Glutamatergic neuron (in vitro differentiated cells): ENCODE data around the gene KSR1. TPM values are rescaled to one million over a fixed set of nuclear protein-coding genes. Genes with fewer than 3 reads are reported as not detected.

ENCODE experiments used
- DNase-seq: peaks from one replicate; pipeline ENCODE4 v3.0.0; 2022
- H3K27ac Mint-ChIP-seq: one replicate; pipeline ENCODE4 v1.8.0; 2020; ENCODE audit warnings: mild to moderate bottlenecking, mixed read lengths, inconsistent platforms; ENCODE audit not compliant: unreplicated experiment
- H3K27me3 Mint-ChIP-seq: one replicate; pipeline ENCODE4 v1.8.0; 2020; ENCODE audit warnings: mild to moderate bottlenecking, moderate library complexity, mixed read lengths, inconsistent platforms; ENCODE audit not compliant: unreplicated experiment
- H3K36me3 Mint-ChIP-seq: one replicate; pipeline ENCODE4 v1.8.0; 2020; ENCODE audit warnings: mild to moderate bottlenecking, mixed read lengths, inconsistent platforms; ENCODE audit not compliant: unreplicated experiment
- H3K4me1 Mint-ChIP-seq: one replicate; pipeline ENCODE4 v1.8.0; 2020; ENCODE audit warnings: mild to moderate bottlenecking, low read depth, mixed read lengths, inconsistent platforms; ENCODE audit not compliant: unreplicated experiment
- H3K4me3 Mint-ChIP-seq: one replicate; pipeline ENCODE4 v1.8.0; 2020; ENCODE audit warnings: mild to moderate bottlenecking, mixed read lengths, inconsistent platforms; ENCODE audit not compliant: unreplicated experiment
- H3K9me3 Mint-ChIP-seq: one replicate; pipeline ENCODE4 v1.8.0; 2020; ENCODE audit warnings: mild to moderate bottlenecking, moderate library complexity, mixed read lengths, inconsistent platforms; ENCODE audit not compliant: unreplicated experiment
- CTCF ChIP-seq: fragments of 200-600 bp; sonication (generic); IDR thresholded peaks from one replicate; pipeline ENCODE4 v1.5.0; 2021; ENCODE audit not compliant: partially characterized antibody, unreplicated experiment
- total RNA-seq: library from RNA; stranded (reverse); fragmentation: NEBNext Ultra II Directional; extraction: Animal tissue kit (Norgen Biotek cat#: 25700); gene quantifications from one replicate; pipeline ENCODE4 v1.2.1, GENCODE V29; 2021; ENCODE audit not compliant: unreplicated experiment

Gene KSR1
- total RNA-seq, 1 donor from 2014 or later: 203 TPM

DNA sequence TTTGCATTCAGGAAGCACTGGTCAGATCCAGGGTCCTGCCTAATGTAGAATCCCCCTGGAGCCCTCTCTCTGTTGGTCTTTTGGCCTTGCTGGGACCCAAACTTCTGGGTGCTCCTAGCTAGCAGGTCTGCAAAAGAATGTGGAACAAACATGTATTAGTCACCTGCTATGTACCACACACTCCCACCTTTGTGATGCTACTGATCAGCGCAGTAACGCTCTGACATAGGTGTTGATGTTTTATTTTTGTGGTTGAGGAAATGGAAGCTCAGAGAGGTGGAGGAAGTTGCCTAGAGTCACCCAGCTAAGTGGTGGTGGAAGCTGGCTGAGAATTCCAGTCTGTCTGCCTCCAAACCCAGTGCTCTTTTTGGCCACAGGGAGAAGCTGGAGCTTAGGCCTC is 139.0 kb downstream of the KSR1 start:
- H3K27me3 Mint-ChIP-seq: peaks cover 17% of the 10 kb centered on the region
- no peak for DNase-seq
- TF ChIP-seq CTCF: no peak
- peaks cover 16% of the 10 kb centered on the region for H3K9me3 Mint-ChIP-seq
- no peak overlapping the region for H3K4me3 Mint-ChIP-seq
- no peak overlapping the region for H3K27ac Mint-ChIP-seq
- H3K4me1 Mint-ChIP-seq: peaks cover 14% of the 10 kb centered on the region
- no peaks in the 10 kb centered on the region for H3K36me3 Mint-ChIP-seq

DNA sequence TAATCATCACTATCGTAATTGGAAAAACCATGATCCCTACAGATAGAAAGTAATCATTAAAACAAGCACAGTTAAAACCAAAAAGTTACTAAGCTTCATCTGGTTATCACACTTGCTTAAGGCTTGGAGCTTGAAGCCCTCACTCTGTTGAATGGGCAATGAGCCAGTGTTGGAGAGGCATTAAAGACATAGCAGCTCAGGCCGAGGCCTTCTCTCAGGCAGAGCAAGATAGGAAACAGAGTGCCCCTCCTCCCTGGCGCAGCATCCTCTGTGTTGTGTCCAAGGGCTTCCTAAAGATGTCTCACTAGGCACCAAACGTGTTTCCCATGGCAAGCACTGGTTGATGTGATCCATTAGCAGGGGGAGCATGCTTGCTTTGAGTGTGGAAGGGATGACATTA is 139.8 kb downstream of the KSR1 start:
- no peak for TF ChIP-seq CTCF
- H3K9me3 Mint-ChIP-seq: peaks cover 18% of the 10 kb centered on the region
- peaks cover 20% of the 10 kb centered on the region for H3K4me1 Mint-ChIP-seq
- H3K27me3 Mint-ChIP-seq: peaks cover 18% of the 10 kb centered on the region
- no peak for DNase-seq
- no peak overlapping the region for H3K4me3 Mint-ChIP-seq
- no peak overlapping the region for H3K27ac Mint-ChIP-seq
- H3K36me3 Mint-ChIP-seq: no peaks in the 10 kb centered on the region

- no peak for TF ChIP-seq CTCF
- H3K36me3 Mint-ChIP-seq: no peaks in the 10 kb centered on the region
- DNase-seq: no peak
- peak overlapping the region; percentile 11 for H3K27ac Mint-ChIP-seq
- peaks cover 18% of the 10 kb centered on the region for H3K9me3 Mint-ChIP-seq
- H3K4me3 Mint-ChIP-seq: peak overlapping the region; percentile 13
- H3K4me1 Mint-ChIP-seq: peaks cover 23% of the 10 kb centered on the region
- H3K27me3 Mint-ChIP-seq: peaks cover 16% of the 10 kb centered on the region
Measured at GRCh38 chr17:27596566-27597187, 140.4 kb downstream of the KSR1 start.

DNA sequence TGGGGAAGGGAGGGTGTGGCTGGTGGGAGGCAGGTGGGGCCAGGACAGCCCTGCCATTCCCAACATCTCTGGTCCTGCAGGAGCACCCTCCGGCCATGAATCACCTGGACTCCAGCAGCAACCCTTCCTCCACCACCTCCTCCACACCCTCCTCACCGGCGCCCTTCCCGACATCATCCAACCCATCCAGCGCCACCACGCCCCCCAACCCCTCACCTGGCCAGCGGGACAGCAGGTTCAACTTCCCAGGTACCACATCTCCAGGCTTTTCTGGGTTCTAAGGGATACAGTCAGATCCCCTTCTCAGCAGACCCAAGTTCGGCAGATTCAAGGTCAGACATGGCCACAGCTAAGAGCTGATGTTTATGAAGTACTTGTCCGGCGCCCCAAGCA is 140.9 kb downstream of the KSR1 start:
- H3K4me1 Mint-ChIP-seq: peaks cover 28% of the 10 kb centered on the region
- H3K9me3 Mint-ChIP-seq: peaks cover 18% of the 10 kb centered on the region
- TF ChIP-seq CTCF: no peak

DNA sequence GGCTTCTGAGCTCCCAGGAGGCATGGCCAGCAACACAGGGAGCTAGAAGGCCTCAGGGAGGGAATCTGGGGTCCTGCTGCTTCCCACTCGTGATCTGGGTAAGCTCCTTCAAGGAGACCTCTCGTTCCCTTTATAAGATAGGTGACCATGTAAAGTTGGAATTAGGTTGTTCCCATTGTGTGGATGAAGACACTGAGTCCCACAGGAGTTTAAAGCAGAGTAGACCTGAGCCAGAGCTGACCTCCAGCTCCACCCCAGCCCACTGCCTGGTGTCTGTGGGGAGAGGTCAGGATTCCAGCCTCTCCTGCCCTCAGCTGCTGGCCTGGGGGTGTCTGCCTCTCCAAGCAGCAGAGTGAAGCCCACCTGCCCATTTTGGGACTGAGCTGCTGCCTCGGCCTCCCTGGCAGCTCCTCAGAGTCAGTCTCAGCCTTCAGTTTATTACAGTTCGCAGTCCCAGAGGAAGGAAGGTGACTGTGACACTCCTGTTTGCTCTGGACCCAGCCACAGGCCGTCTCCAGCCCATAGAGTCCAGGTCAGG is 141.6 kb downstream of the KSR1 start:
- peaks cover 33% of the 10 kb centered on the region for H3K4me1 Mint-ChIP-seq
- H3K27ac Mint-ChIP-seq: no peak overlapping the region
- no peak for DNase-seq
- H3K4me3 Mint-ChIP-seq: no peak overlapping the region
- H3K36me3 Mint-ChIP-seq: no peaks in the 10 kb centered on the region
- H3K27me3 Mint-ChIP-seq: peaks cover 11% of the 10 kb centered on the region
- peaks cover 18% of the 10 kb centered on the region for H3K9me3 Mint-ChIP-seq
- TF ChIP-seq CTCF: no peak

More for the DNA sequence above, 140.9 kb downstream of the KSR1 start:
- no peak overlapping the region for H3K4me3 Mint-ChIP-seq
- H3K27me3 Mint-ChIP-seq: peaks cover 17% of the 10 kb centered on the region
- H3K36me3 Mint-ChIP-seq: no peaks in the 10 kb centered on the region
- no peak overlapping the region for H3K27ac Mint-ChIP-seq
- no peak for DNase-seq
